HFF-Myc (cell line): ENCODE measurements around the gene STAT2.
"Not testable (repeated sequence)": the region's sequence is repeated elsewhere in the genome, so short reads cannot be mapped to it uniquely, and the experiment has no call there.

ENCODE experiments used
- DNase-seq: peaks from one replicate; pipeline ENCODE4 v3.0.0-alpha.2; 2011; ENCODE audit warnings: low read depth; ENCODE audit errors: extremely low read depth
- H3K4me3 ChIP-seq: replicated peaks from 2 replicates; pipeline ENCODE4 v1.5.1; 2011; ENCODE audit warnings: low read depth, mild to moderate bottlenecking, control low read depth, low read length
- CTCF ChIP-seq: IDR thresholded peaks from 2 replicates; pipeline ENCODE4 v1.5.1; 2012; ENCODE audit warnings: mild to moderate bottlenecking, low read depth, low read length, control low read depth; ENCODE audit errors: missing control alignments

The STAT2 gene

GRCh38 chr12:56361487-56362129, 1.7 kb upstream of the STAT2 start:
- DNase-seq = no peak
- TF ChIP-seq CTCF = no peak
- H3K4me3 ChIP-seq = no peak overlapping the region

- DNase-seq = peak; percentile 66
- TF ChIP-seq CTCF = no peak
- peak overlapping the region; percentile 61 for H3K4me3 ChIP-seq
These were observed 923 bp downstream of the STAT2 start for GRCh38 chr12:56358836-56359532.

GRCh38 chr12:56351325-56351724, 8.6 kb downstream of the STAT2 start:
- DNase-seq = no peak
- no peak for TF ChIP-seq CTCF
- no peak overlapping the region for H3K4me3 ChIP-seq

- DNase-seq = no peak
- no peak overlapping the region for H3K4me3 ChIP-seq
- no peak for TF ChIP-seq CTCF
These were observed 9.2 kb downstream of the STAT2 start for GRCh38 chr12:56350662-56351061.

GRCh38 chr12:56348776-56349175, 11.1 kb downstream of the STAT2 start:
- DNase-seq = no peak
- no peak for TF ChIP-seq CTCF
- H3K4me3 ChIP-seq = no peak overlapping the region

GRCh38 chr12:56347255-56347654, 12.7 kb downstream of the STAT2 start:
- H3K4me3 ChIP-seq, DNase-seq: not testable (repeated sequence)

- no peak overlapping the region for H3K4me3 ChIP-seq
- no peak for TF ChIP-seq CTCF
- DNase-seq = no peak
These were observed 13.2 kb downstream of the STAT2 start for GRCh38 chr12:56346675-56347074.

- not testable (repeated sequence) for H3K4me3 ChIP-seq, DNase-seq
These were observed 17.6 kb downstream of the STAT2 start for GRCh38 chr12:56342290-56342689.
